ENCODE data around the gene NUP188.

- TF ChIP-seq POLR2A (IDR thresholded peaks at IDR 0.05; ENCODE audit: low read length) (no peak), GATA1 (IDR thresholded peaks at IDR 0.05; ENCODE audit: low read depth, low read length) (no peak)
Measured at GRCh38 chr9:128933731-128934130, 13.8 kb upstream of the NUP188 start.
